K562 (cell line): Measurements from ENCODE around the gene DCAF15. TPM values are rescaled to one million over a fixed set of nuclear protein-coding genes. Genes with fewer than 3 reads are reported as not detected.

Experiments
- CCNT2 ChIP-seq: IDR thresholded peaks from 2 replicates; pipeline ENCODE4 v1.6.1; 2011; ENCODE audit warnings: borderline replicate concordance, low read depth, mild to moderate bottlenecking, moderate library complexity, mixed read lengths, low read length; ENCODE audit not compliant: insufficient read length; ENCODE audit errors: extremely low read depth
- DIDO1 ChIP-seq: fragments of 450-650 bp; IDR thresholded peaks from 2 replicates; pipeline ENCODE4 v1.6.1; 2016; ENCODE audit warnings: low read depth, missing biosample characterization, missing genetic modification characterization
- ETV1 ChIP-seq: fragments of 450-650 bp; conservative IDR thresholded peaks from 2 replicates; pipeline ENCODE4 v1.6.1; 2016; ENCODE audit warnings: missing genetic modification characterization, control low read depth, low read depth, missing compliant biosample characterization
- FIP1L1 ChIP-seq: fragments of 200-400 bp; formaldehyde crosslinking; IDR thresholded peaks from 2 replicates; pipeline ENCODE4 v1.6.1; 2018; ENCODE audit warnings: mild to moderate bottlenecking, low read depth, low read length; ENCODE audit not compliant: poor library complexity, severe bottlenecking
- MYNN ChIP-seq, 2 experiments: sonication (generic); formaldehyde crosslinking in 1 of 2; IDR thresholded peaks; 2 replicates each; pipeline versions ENCODE4 v1.5.0 to v1.6.1; 2016 to 2020; ENCODE audit warnings: antibody characterized with exemption in 1 of 2, missing genetic modification reagents in 1 of 2
- NONO ChIP-seq, 2 experiments: fragments of 200-400 bp in 1 of 2; fragments of 450-650 bp in 1 of 2; formaldehyde crosslinking in 1 of 2; IDR thresholded peaks; 2 replicates each; pipeline ENCODE4 v1.6.1; 2017; ENCODE audit warnings: low read depth in 2 of 2, mild to moderate bottlenecking in 2 of 2, moderate library complexity in 2 of 2, low read length in 1 of 2
- PHF8 ChIP-seq: fragments of 200-600 bp; sonication (generic); IDR thresholded peaks from 2 replicates; pipeline ENCODE4 v1.6.1; 2012; ENCODE audit warnings: mixed run types, mild to moderate bottlenecking, inconsistent platforms, low read length, moderate library complexity, borderline replicate concordance
- POLR2A ChIP-seq: fragments of 450-650 bp; conservative IDR thresholded peaks from 2 replicates; pipeline ENCODE4 v1.6.1; 2016
- SMAD1 ChIP-seq: fragments of 150-350 bp; IDR thresholded peaks from 2 replicates; pipeline ENCODE4 v1.6.1; 2014; ENCODE audit warnings: low read length, low read depth; ENCODE audit not compliant: partially characterized antibody
- TCF7 ChIP-seq: sonication (generic); IDR thresholded peaks from 2 replicates; pipeline ENCODE4 v1.6.1; 2016; ENCODE audit warnings: antibody characterized with exemption, borderline replicate concordance
- ZBTB17 ChIP-seq: fragments of 450-650 bp; formaldehyde crosslinking; IDR thresholded peaks from 2 replicates; pipeline ENCODE4 v1.4.0; 2020; ENCODE audit warnings: mild to moderate bottlenecking
- ZNF431 ChIP-seq: sonication (generic); formaldehyde crosslinking; IDR thresholded peaks from 2 replicates; pipeline ENCODE4 v1.8.0; 2022; ENCODE audit warnings: mild to moderate bottlenecking, missing genetic modification reagents
- polyA plus RNA-seq, 8 experiments: library from polyadenylated mRNA; depleted of rRNA in 4 of 8; stranded (reverse) in 5 of 8; unstranded in 3 of 8; fragments of >200 nt; fragmentation: Nextera tagmentation in 2 of 8; fragmentation: Illumina TruSeq in 1 of 8; extraction: Ambion mirVana in 2 of 8; extraction: Trizol in 1 of 8; gene quantifications; 2 replicates each; pipeline versions ENCODE4 v1.2.1 to v1.2.3, GENCODE V29; 2011 to 2014; ENCODE audit warnings: inconsistent platforms in 1 of 8, missing spikeins in 1 of 8
- total RNA-seq, 7 experiments: library from RNA; depleted of rRNA in 6 of 7; stranded (reverse); fragments of >200 nt in 6 of 7; fragmentation: Illumina TruSeq in 2 of 7; extraction: Trizol in 2 of 7; gene quantifications; 2 replicates each; pipeline versions ENCODE4 v1.2.1 to v1.2.3, GENCODE V29; 2011 to 2021; ENCODE audit warnings: low replicate concordance in 1 of 7
- TF ChIP-seq, protein P1 (sequence below): fragments of 250-450 bp; sonication (Bioruptor Pico); IDR thresholded peaks from 2 replicates; pipeline ENCODE4 v1.8.0; 2022; ENCODE audit warnings: inconsistent platforms
- TF ChIP-seq, protein P2 (sequence below): IDR thresholded peaks from 2 replicates; pipeline ENCODE4 v1.6.1; 2012; ENCODE audit warnings: low read depth, low read length, improper control_type of control experiment, borderline replicate concordance
- TF ChIP-seq, protein P3 (sequence below): IDR thresholded peaks from 3 replicates; pipeline ENCODE4 v1.6.1; 2011; ENCODE audit warnings: borderline replicate concordance, mild to moderate bottlenecking; ENCODE audit not compliant: insufficient read length, insufficient read depth
- TF ChIP-seq, protein P4 (sequence below): fragments of 450-650 bp; IDR thresholded peaks from 2 replicates; pipeline ENCODE4 v1.6.1; 2016
- TF ChIP-seq, protein P5 (sequence below): sonication (generic); formaldehyde crosslinking; IDR thresholded peaks from 2 replicates; pipeline ENCODE4 v1.8.0; 2022; ENCODE audit warnings: mild to moderate bottlenecking, missing genetic modification reagents

The DCAF15 gene
- total and polyA plus RNA-seq, 9 of the 15 experiments (the other 6 are each of a cell fraction or from before 2014, with no cell fraction given): 0.17 to 68.5 (median 27.7) TPM

DNA sequence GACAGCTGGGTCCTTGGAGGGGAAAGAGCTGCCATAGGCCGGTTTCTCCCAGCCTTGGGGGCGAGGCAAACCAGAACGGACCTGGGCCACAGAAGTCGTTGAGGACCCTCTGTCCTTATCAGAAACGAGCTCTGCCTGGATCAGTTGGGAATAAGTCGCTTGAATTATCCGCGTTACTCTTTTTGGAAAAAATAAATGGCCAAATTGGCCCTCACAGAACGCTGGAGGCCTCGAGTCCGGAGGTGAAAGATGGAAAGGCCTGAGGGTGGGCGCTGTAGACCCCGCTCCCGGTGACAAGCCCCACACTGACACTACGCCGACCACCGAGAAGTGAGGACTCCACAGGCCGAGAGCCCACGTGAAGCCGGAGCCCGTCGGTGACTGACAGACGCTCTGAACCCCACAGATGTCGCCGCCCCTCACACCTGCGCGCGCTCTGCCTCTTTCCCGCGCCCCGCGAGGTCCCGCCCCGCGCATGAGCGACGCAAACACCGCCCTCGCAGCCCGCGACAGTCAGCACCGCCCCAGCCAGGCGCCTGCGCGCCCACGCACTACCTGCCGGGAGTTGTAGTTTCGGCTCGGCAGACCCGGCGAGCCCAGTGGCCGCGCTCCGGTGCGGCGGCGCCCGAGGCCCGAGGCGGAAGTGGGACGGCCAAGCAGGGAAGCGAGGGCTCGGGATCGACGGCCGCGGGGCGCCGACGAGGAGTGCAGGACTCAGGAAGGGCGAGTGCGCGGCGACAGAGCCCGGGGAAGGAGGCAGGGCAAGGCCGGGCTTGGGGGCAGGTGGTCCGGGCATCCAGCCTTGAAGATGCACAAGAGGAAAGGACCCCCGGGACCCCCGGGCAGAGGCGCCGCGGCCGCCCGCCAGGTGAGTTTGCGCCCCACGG is 46.4 kb upstream of the DCAF15 start, which contains the start of the genes BRME1 and CC2D1A (continued):
- TF ChIP-seq MYNN (IDR thresholded peaks at IDR 0.05) (no peak), MYNN (CRISPR knock-in tag; IDR thresholded peaks at IDR 0.05) (no peak), FIP1L1 (peak; percentile 86), ZNF431 (peak; percentile 78), TCF7 (no peak), ZBTB17 (0 out of 2 replicates have a peak, but pooled peaks have one; percentile 20), PHF8 (peak; percentile 82; the same call in 1 of the 2 replicates), CCNT2 (peak; percentile 67), DIDO1 (tag) (no peak), NONO (IDR thresholded peaks at IDR 0.05; ENCODE audit: low read depth in 2 of 2, low read length in 1 of 2) (0 out of 4 replicates have a peak, but pooled peaks of 1 of the 2 experiments have one; percentile 39), SMAD1 (peak; percentile 3), POLR2A (peak; percentile 76), ETV1 (tag) (no peak; the same call in 1 of the 2 replicates)
- TF ChIP-seq, protein P1, sequence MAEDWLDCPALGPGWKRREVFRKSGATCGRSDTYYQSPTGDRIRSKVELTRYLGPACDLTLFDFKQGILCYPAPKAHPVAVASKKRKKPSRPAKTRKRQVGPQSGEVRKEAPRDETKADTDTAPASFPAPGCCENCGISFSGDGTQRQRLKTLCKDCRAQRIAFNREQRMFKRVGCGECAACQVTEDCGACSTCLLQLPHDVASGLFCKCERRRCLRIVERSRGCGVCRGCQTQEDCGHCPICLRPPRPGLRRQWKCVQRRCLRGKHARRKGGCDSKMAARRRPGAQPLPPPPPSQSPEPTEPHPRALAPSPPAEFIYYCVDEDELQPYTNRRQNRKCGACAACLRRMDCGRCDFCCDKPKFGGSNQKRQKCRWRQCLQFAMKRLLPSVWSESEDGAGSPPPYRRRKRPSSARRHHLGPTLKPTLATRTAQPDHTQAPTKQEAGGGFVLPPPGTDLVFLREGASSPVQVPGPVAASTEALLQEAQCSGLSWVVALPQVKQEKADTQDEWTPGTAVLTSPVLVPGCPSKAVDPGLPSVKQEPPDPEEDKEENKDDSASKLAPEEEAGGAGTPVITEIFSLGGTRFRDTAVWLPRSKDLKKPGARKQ (CRISPR knock-in tag): no peak
- TF ChIP-seq, protein P2, sequence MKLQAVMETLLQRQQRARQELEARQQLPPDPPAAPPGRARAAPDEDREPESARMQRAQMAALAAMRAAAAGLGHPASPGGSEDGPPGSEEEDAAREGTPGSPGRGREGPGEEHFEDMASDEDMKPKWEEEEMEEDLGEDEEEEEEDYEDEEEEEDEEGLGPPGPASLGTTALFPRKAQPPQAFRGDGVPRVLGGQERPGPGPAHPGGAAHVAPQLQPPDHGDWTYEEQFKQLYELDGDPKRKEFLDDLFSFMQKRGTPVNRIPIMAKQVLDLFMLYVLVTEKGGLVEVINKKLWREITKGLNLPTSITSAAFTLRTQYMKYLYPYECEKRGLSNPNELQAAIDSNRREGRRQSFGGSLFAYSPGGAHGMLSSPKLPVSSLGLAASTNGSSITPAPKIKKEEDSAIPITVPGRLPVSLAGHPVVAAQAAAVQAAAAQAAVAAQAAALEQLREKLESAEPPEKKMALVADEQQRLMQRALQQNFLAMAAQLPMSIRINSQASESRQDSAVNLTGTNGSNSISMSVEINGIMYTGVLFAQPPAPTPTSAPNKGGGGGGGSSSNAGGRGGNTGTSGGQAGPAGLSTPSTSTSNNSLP: no peak
- TF ChIP-seq, protein P3, sequence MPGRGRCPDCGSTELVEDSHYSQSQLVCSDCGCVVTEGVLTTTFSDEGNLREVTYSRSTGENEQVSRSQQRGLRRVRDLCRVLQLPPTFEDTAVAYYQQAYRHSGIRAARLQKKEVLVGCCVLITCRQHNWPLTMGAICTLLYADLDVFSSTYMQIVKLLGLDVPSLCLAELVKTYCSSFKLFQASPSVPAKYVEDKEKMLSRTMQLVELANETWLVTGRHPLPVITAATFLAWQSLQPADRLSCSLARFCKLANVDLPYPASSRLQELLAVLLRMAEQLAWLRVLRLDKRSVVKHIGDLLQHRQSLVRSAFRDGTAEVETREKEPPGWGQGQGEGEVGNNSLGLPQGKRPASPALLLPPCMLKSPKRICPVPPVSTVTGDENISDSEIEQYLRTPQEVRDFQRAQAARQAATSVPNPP: no peak
- TF ChIP-seq, protein P4, sequence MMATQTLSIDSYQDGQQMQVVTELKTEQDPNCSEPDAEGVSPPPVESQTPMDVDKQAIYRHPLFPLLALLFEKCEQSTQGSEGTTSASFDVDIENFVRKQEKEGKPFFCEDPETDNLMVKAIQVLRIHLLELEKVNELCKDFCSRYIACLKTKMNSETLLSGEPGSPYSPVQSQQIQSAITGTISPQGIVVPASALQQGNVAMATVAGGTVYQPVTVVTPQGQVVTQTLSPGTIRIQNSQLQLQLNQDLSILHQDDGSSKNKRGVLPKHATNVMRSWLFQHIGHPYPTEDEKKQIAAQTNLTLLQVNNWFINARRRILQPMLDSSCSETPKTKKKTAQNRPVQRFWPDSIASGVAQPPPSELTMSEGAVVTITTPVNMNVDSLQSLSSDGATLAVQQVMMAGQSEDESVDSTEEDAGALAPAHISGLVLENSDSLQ: peak; percentile 93
- TF ChIP-seq, protein P5, sequence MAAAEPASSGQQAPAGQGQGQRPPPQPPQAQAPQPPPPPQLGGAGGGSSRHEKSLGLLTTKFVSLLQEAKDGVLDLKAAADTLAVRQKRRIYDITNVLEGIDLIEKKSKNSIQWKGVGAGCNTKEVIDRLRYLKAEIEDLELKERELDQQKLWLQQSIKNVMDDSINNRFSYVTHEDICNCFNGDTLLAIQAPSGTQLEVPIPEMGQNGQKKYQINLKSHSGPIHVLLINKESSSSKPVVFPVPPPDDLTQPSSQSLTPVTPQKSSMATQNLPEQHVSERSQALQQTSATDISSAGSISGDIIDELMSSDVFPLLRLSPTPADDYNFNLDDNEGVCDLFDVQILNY (CRISPR knock-in tag): peak; percentile 93; the same call in 1 of the 2 replicates
